ENCODE results near the gene ID3. TPM values are rescaled to one million over a fixed set of nuclear protein-coding genes. Genes with fewer than 3 reads are reported as not detected.
"Not testable (repeated sequence)": the region's sequence is repeated elsewhere in the genome, so short reads cannot be mapped to it uniquely, and the experiment has no call there.

Gene ID3
- total and polyA plus RNA-seq, 4 experiments from 2014 or later = 8.9 to 98.0 (median 54.8) TPM

DNA sequence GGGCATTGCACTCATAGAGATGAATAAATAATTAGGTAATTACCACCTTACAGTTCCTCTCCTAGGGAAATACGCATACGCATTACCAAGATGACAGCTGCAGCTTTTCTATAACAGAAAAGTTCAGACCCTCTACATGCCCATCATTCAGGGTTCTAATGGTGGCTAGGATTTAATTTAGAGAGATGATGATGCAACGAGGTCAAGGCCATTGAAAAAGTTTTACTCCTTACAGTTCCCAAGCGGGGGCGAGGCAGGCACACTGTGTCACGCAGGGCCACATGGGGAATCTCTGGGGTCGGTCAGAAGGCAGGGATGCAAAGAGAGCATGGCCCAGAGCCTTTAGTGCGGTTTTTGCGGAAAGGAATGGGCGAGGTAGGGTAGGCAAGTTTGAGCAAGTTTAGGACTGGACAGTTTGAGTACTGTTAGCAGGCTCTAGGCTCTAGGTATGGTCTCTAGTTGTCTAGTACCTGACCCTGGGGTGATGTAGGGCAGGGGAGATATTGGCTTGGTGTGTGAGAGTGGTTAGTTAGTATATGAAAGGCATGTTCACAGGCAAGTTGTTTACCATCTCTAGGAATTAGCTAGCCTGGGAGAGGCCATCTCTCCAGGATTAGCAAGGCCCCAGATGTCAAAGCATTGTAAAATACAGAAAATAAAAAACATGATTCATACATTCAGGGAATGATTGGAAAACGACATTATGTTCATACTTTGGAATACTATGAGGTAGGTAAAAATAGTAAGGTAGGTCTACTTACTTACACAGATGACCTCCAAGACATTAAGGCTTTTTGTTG lies 29.6 kb upstream of the ID3 start:
- H3K4me3 Mint-ChIP-seq = no peak overlapping the region
- H3K36me3 ChIP-seq (ENCODE audit: insufficient read depth, low read length) = no peaks in the 10 kb centered on the region
- H3K4me1 Mint-ChIP-seq = peaks cover 19 to 48% (median 34%) of the 10 kb centered on the region in 4 donors
- peaks cover 37% of the 10 kb centered on the region for H3K4me1 ChIP-seq (ENCODE audit: insufficient read depth, low read length)
- no peaks in the 10 kb centered on the region for H3K36me3 Mint-ChIP-seq
- ChIA-PET CTCF (ENCODE audit: partially characterized antibody) (interaction anchor here (0.7 to 1.4 kb wide), 2 partner anchors 34 to 89 kb away, joined by 3 read pairs; no protein-coding TSS in a partner anchor), POLR2A (ENCODE audit: partially characterized antibody) (interaction anchor here (1.0 to 8.8 kb wide), 3 partner anchors 9 to 32 kb away, joined by 3 to 110 read pairs (median 38); partner anchors contain the start of gene ID3)
- no peaks in the 10 kb centered on the region for H3K27me3 Mint-ChIP-seq
- H3K27ac Mint-ChIP-seq = peak overlapping the region in 1 of 7 donors; percentile 11
- H3K9me3 ChIP-seq (ENCODE audit: control insufficient read depth in 1 of 2, low read length in 2 of 2) = no peaks in the 10 kb centered on the region
- no peaks in the 10 kb centered on the region for H3K9me3 Mint-ChIP-seq
- intact Hi-C loops (cut with micrococcal nuclease) = no loop called here
- DNase-seq = no peak
- no peaks in the 10 kb centered on the region for H3K27me3 ChIP-seq (ENCODE audit: insufficient read depth, low read length)
- no peak overlapping the region for H3K4me3 ChIP-seq (ENCODE audit: low read length in 2 of 2)
- no peak overlapping the region for H3K27ac ChIP-seq (ENCODE audit: low read depth, low read length)

DNA sequence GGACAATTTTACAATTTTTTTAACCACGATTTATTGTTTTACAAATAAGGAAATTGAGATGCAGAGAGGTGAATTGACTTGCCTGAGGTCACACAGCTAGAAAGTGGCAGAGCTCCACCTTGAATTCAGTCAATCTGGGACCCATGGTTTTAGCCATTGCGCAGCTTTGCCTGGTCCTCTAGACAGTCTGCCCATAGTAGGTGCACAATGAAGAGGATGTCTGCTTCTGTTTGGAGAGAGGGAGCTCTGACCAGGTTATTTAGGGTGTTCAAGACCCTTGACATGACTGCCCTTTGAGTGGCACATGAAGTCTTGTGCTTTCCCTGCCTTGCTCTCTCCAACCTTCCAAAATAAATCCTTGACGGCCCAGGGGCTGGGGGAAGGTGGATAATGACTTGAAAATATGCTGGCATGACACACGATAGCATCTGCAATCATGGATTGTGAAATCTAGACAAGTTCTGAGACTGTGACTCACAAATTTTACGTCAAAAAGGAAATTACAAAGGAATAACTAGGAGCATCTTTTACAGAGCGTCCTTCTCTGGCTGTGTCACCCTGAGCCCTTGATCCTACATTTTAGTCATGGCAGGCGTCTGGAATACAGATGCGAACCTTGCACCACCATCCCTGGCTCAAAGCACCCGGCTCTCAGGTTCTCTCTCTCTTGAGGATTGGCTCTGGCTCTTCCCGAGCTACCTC lies 26.2 kb upstream of the ID3 start:
- no peaks in the 10 kb centered on the region for H3K27me3 ChIP-seq (ENCODE audit: insufficient read depth, low read length)
- Mint-ChIP-seq H3K9me3 (no peaks in the 10 kb centered on the region), H3K27me3 (no peaks in the 10 kb centered on the region), H3K36me3 (no peaks in the 10 kb centered on the region), H3K27ac (no peak overlapping the region), H3K4me3 (no peak overlapping the region), H3K4me1 (peaks cover 1 to 13% (median 6%) of the 10 kb centered on the region in 4 donors)
- intact Hi-C loops (cut with micrococcal nuclease) = no loop called here
- H3K27ac ChIP-seq (ENCODE audit: low read depth, low read length) = no peak overlapping the region
- no peaks in the 10 kb centered on the region for H3K36me3 ChIP-seq (ENCODE audit: insufficient read depth, low read length)
- ChIA-PET CTCF (ENCODE audit: partially characterized antibody) (interaction anchor here (1.2 kb wide), 1 partner anchor 16 kb away, joined by 3 read pairs; no protein-coding TSS in a partner anchor), POLR2A (ENCODE audit: partially characterized antibody) (interaction anchor here (1.6 kb wide), 1 partner anchor 34 kb away, joined by 5 read pairs; no protein-coding TSS in a partner anchor)
- H3K4me3 ChIP-seq (ENCODE audit: low read length in 2 of 2) = no peak overlapping the region
- no peaks in the 10 kb centered on the region for H3K9me3 ChIP-seq (ENCODE audit: control insufficient read depth in 1 of 2, low read length in 2 of 2)
- peaks cover 2% of the 10 kb centered on the region for H3K4me1 ChIP-seq (ENCODE audit: insufficient read depth, low read length)
- no peak for DNase-seq

DNA sequence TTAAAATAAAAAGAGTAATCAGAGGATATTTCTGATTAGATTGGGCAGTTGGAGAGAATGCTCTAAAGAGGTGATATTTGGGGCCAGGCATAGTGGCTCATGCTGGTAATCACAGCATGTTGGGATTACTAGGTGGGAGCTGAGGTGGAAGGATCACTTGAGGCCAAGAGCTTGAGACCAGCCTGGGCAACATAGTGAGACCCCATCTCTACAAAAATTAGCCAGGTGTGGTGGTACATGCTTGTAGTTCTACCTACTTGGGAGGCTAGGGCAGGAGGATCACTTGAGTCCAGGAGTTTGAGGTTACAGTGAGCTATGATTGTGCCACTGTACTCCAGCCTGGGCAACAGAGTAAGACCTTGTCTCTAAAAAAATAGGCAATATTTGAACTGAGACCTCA lies 24.4 kb upstream of the ID3 start:
- H3K27ac Mint-ChIP-seq; DNase-seq; H3K27ac ChIP-seq (ENCODE audit: low read depth, low read length); H3K4me1 ChIP-seq (ENCODE audit: insufficient read depth, low read length); H3K9me3 ChIP-seq (ENCODE audit: control insufficient read depth in 1 of 2, low read length in 2 of 2); intact Hi-C loops (cut with micrococcal nuclease); H3K4me3 Mint-ChIP-seq; H3K27me3 Mint-ChIP-seq; H3K36me3 ChIP-seq (ENCODE audit: insufficient read depth, low read length); H3K27me3 ChIP-seq (ENCODE audit: insufficient read depth, low read length); H3K36me3 Mint-ChIP-seq; H3K9me3 Mint-ChIP-seq; H3K4me3 ChIP-seq (ENCODE audit: low read length in 2 of 2): not testable (repeated sequence)
- ChIA-PET POLR2A (ENCODE audit: partially characterized antibody) (interaction anchor here (1.5 kb wide), 1 partner anchor 24 kb away, joined by 5 read pairs; the partner anchor contains the start of gene ID3), CTCF (ENCODE audit: partially characterized antibody) (interaction anchor here (1.2 kb wide), 1 partner anchor 56 kb away, joined by 3 read pairs; no protein-coding TSS in a partner anchor)
- H3K4me1 Mint-ChIP-seq = peaks cover 3 to 13% (median 4%) of the 10 kb centered on the region in 4 donors

DNA sequence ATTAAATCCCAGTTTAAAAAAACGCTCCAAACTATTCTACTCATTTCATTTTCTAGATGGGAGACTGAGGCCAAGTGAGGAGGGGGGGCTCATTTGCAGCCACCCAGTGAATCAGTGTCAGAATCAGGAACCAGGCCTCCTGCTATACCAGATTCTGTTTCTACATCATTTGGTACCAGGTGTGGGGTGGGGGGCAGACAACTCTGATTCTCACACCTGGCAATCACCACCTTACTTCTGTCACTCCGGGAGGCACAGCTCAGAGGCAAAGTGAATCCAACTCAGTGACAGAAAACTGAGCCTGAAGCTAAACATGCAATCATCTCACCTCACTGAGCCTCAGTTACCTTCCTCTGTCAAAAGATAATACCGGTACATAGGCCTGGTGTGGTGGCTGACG lies 23.5 kb upstream of the ID3 start:
- CTCF ChIA-PET (ENCODE audit: partially characterized antibody) = no interaction called here

DNA sequence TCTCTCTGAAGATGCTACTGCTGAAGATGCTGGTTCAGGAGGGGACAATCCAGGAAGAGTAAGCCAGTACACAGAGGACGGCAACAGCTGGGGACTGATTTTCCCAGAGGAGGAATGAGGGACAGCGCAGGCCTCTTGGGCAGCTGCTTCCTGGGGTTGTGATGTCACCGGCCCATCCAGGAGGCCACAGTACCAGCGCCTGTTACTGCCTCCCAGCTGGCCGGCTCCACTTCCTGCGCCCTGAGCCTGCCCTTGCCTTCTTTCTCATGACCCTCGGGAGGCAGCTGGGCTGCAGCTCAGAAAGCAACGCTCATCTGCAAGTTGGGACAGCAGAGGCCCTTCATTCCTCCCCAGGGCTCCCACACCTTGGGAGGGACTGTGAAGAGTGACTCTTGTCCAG lies 21.9 kb upstream of the ID3 start:
- no peaks in the 10 kb centered on the region for H3K36me3 Mint-ChIP-seq
- DNase-seq = no peak
- Histone ChIP-seq H3K9me3 (ENCODE audit: control insufficient read depth in 1 of 2, low read length in 2 of 2) (no peaks in the 10 kb centered on the region), H3K27ac (ENCODE audit: low read depth, low read length) (no peak overlapping the region), H3K36me3 (ENCODE audit: insufficient read depth, low read length) (no peaks in the 10 kb centered on the region), H3K4me3 (ENCODE audit: low read length in 2 of 2) (no peak overlapping the region), H3K4me1 (ENCODE audit: insufficient read depth, low read length) (peaks cover 25% of the 10 kb centered on the region), H3K27me3 (ENCODE audit: insufficient read depth, low read length) (no peaks in the 10 kb centered on the region)
- H3K27ac Mint-ChIP-seq = peak overlapping the region in 1 of 7 donors; percentile 17
- H3K4me1 Mint-ChIP-seq = peaks cover 13 to 27% (median 20%) of the 10 kb centered on the region in 4 donors
- ChIA-PET CTCF (ENCODE audit: partially characterized antibody) (interaction anchor here (0.6 to 2.1 kb wide), 5 partner anchors 40 to 84 kb away, joined by 3 to 7 read pairs (median 4); no protein-coding TSS in a partner anchor), POLR2A (ENCODE audit: partially characterized antibody) (interaction anchor here (1.1 to 2.8 kb wide), 5 partner anchors 8 to 38 kb away, joined by 3 to 9 read pairs (median 4); partner anchors contain the start of gene ID3)
- intact Hi-C loops (cut with micrococcal nuclease) = no loop called here
- H3K4me3 Mint-ChIP-seq = no peak overlapping the region
- H3K27me3 Mint-ChIP-seq = no peaks in the 10 kb centered on the region
- H3K9me3 Mint-ChIP-seq = no peaks in the 10 kb centered on the region

More for the DNA sequence above, 23.5 kb upstream of the ID3 start:
- no peak overlapping the region for H3K27ac Mint-ChIP-seq
- DNase-seq = no peak
- no peaks in the 10 kb centered on the region for H3K36me3 ChIP-seq (ENCODE audit: insufficient read depth, low read length)
- no peaks in the 10 kb centered on the region for H3K9me3 ChIP-seq (ENCODE audit: control insufficient read depth in 1 of 2, low read length in 2 of 2)
- H3K4me3 Mint-ChIP-seq = no peak overlapping the region
- H3K4me1 Mint-ChIP-seq = peaks cover 8 to 17% (median 11%) of the 10 kb centered on the region in 4 donors
- no peak overlapping the region for H3K27ac ChIP-seq (ENCODE audit: low read depth, low read length)
- H3K4me1 ChIP-seq (ENCODE audit: insufficient read depth, low read length) = peaks cover 14% of the 10 kb centered on the region
- no peak overlapping the region for H3K4me3 ChIP-seq (ENCODE audit: low read length in 2 of 2)
- H3K27me3 Mint-ChIP-seq = no peaks in the 10 kb centered on the region
- H3K27me3 ChIP-seq (ENCODE audit: insufficient read depth, low read length) = no peaks in the 10 kb centered on the region
- intact Hi-C loops (cut with micrococcal nuclease) = no loop called here
- POLR2A ChIA-PET (ENCODE audit: partially characterized antibody) = interaction anchor here (1.5 to 2.8 kb wide), 2 partner anchors 23 to 36 kb away, joined by 5 to 9 read pairs; partner anchors contain the start of gene ID3
- no peaks in the 10 kb centered on the region for H3K9me3 Mint-ChIP-seq
- H3K36me3 Mint-ChIP-seq = no peaks in the 10 kb centered on the region

DNA sequence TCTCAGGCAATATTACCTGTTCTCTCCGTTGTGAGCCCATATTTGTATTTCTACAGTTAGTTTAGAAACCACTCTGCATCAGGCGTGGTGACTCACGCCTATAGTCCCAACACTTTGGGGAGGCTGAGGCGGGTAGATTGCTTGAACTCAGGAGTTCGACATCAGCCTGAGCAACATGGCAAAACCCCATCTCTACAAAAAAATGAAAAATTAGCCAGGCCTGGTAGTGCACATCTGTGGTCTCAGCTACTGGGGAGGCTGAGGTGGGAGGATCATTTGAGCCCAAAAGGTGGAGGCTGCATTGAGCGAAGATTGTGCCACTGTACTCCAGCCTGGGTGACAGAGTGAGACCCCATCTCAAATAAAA lies 19.7 kb upstream of the ID3 start:
- Histone ChIP-seq H3K4me3 (ENCODE audit: low read length in 2 of 2) (no peak overlapping the region), H3K36me3 (ENCODE audit: insufficient read depth, low read length) (no peaks in the 10 kb centered on the region), H3K27me3 (ENCODE audit: insufficient read depth, low read length) (no peaks in the 10 kb centered on the region), H3K9me3 (ENCODE audit: control insufficient read depth in 1 of 2, low read length in 2 of 2) (no peaks in the 10 kb centered on the region), H3K4me1 (ENCODE audit: insufficient read depth, low read length) (peaks cover 25% of the 10 kb centered on the region), H3K27ac (ENCODE audit: low read depth, low read length) (no peak overlapping the region)
- Mint-ChIP-seq H3K27ac (peak overlapping the region in 2 of 7 donors; percentile 2 to 69), H3K27me3 (no peaks in the 10 kb centered on the region), H3K9me3 (no peaks in the 10 kb centered on the region), H3K4me3 (no peak overlapping the region), H3K4me1 (peaks cover 13 to 27% (median 20%) of the 10 kb centered on the region in 4 donors), H3K36me3 (no peaks in the 10 kb centered on the region)
- no peak for DNase-seq
- intact Hi-C loops (cut with micrococcal nuclease) = loop anchor here (1.0 kb wide), 1 partner anchor 20 kb away; the partner anchor contains the start of gene ID3
- ChIA-PET POLR2A (ENCODE audit: partially characterized antibody) (interaction anchor here (0.9 to 8.4 kb wide), 4 partner anchors 13 to 40 kb away, joined by 3 to 111 read pairs (median 16); partner anchors contain the start of gene ID3), CTCF (ENCODE audit: partially characterized antibody) (no interaction called here)
